SK-MEL-5 (cell line): ENCODE results near the gene NFATC2IP. TPM values are rescaled to one million over a fixed set of nuclear protein-coding genes. Genes with fewer than 3 reads are reported as not detected.

Experiments
- DNase-seq: peaks from one replicate; pipeline ENCODE4 v3.0.0-alpha.2; 2016; ENCODE audit warnings: low read depth, low spot score
- in situ Hi-C: cut with HindIII; loops from 2 replicates; pipeline ENCODE4 v1.10.0; 2016; ENCODE audit warnings: low sequenced_read_pairs, high pct_unique_total_duplicates, low pct_unique_long_range_greater_than_20kb
- total RNA-seq: library from RNA; depleted of rRNA; stranded (reverse); fragments of >200 nt; shearing (Covaris generic); gene quantifications from 2 replicates; pipeline ENCODE4 v1.2.3, GENCODE V29; 2014; rRNA removed

Gene NFATC2IP
- total RNA-seq, 1 experiment from 2014 or later = 11.5 TPM

DNA sequence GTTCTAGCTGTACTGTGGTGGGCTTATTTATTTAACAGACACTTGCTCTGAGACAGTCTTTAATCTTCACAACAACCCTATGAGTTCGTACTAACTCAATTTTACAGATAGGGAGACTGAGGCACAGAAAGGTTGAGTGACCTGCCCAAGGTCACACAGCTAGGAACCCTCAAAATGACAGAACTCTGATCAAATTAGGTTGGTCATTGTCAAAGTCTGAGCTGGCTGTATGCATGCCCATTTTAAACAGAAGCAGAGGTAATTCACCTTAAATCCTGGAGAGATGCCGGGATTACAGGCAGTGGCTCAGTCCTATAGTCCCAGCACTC, 59.1 kb downstream of the NFATC2IP start:
- DNase-seq = no peak
- in situ Hi-C loops = no loop called here

DNA sequence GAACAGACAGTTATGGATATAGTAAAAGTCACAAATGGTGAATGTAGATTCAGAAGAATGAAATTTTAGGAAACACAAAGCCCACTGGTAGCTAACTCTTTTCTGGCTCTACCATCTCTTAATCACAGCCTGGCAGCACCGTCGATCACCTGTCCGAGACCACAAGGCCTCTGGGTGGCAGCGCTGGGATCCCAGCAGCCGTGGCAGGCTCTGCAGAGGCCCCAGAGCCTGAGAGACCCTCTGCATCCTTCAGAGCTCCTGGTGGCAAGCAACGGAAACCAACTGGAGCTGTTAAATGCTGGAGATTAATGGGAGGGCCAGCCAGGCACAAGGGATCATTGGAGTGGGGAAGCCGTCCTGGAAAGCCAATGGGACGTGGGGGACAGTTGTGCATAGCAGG, 60.4 kb downstream of the NFATC2IP start:
- in situ Hi-C loops = no loop called here
- DNase-seq = no peak

DNA sequence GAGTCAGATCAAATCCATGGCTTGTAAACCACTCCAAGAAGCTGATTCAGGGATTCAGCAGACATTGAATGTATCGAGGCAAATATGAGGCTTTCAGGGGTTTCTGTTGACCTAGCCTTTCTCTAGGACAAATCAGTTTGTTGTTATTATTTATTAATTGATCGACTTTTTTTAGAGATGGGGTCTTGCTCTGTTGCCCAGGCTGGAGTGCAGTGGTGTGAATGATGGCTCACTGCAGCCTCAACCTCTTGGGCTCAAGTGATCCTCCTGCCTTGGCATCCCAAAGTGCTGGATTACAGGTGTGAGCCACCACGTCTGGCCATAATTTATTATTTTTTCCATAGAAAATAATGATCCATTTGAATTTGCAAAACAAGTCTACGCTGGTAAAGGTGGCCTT, 61.1 kb downstream of the NFATC2IP start:
- in situ Hi-C loops = no loop called here
- no peak for DNase-seq

DNA sequence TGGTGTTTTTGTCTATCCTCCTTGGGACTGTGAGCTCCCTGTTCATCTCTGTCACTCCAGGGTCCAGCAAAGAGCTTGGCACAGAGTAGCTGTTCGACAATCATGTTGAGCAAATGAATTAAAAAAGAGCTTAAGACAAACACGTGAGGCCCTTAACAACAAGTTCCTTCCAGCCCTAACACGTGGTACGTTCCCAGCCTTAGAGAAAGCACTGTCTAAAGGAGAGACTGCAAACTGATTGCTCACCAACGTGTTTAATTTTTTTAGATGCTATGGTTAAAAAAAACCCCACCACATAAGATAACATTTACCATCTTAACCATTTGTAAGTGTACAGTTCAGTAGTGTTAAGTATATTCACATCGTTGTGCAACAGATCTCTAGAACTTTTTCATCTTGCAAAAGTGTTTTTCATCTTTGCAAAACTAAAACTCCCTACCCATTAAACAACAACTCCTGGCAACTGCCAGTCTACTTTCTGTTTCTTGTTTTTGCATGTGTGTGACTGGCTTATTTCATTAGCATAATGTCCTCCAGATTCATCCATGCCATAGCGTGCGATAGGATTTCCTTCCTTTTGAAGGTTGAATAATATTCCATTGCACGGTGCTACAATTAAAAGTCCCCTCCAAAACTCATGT, 62.3 kb downstream of the NFATC2IP start:
- peak; percentile 37 for DNase-seq
- in situ Hi-C loops = no loop called here

DNA sequence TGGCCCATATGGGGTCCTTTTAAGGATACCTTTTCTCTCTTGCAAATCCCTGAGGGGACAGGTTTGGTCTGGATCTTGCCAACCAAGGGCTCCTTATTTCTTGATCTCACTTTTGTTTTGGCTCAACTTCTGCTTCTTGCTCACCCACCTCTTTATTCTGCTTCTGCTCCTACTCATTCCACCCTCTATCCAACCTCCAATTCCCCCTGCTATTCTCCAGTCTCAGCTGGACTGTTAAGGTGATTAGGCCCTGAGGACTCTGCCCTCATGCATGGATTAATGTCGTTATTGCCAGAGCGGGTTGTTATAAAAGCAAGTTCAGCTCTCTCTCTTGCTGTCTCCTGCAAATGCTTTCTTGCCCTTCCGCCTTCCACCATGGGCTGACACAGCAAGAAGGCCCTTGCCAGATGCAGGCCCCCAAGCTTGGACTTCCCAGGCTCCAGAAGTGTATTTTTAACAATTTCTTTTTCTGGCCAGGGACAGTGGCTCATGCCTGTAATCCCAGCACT, 63.9 kb downstream of the NFATC2IP start:
- DNase-seq = no peak
- in situ Hi-C loops = no loop called here

Other genes starting within 250 kb of the NFATC2IP start
- gene EIF3C, start 239.5 kb upstream of the NFATC2IP start, total RNA-seq = 186 and 197 TPM in 2 replicates
- 0.16 and 1.9 TPM in 2 replicates for gene NPIPB9, start 199.2 kb upstream of the NFATC2IP start, total RNA-seq
- gene ATXN2L, start 127.9 kb upstream of the NFATC2IP start, total RNA-seq = 30.9 and 36.4 TPM in 2 replicates
- gene TUFM, start 104.6 kb upstream of the NFATC2IP start, total RNA-seq = 191 and 198 TPM in 2 replicates
- gene SH2B1, start 87.1 kb upstream of the NFATC2IP start, total RNA-seq = 10.1 and 10.4 TPM in 2 replicates
- not detected in 2 replicates for gene ATP2A1, start 72.4 kb upstream of the NFATC2IP start, total RNA-seq
- 10.3 and 11.9 TPM in 2 replicates for gene RABEP2, start 25.7 kb upstream of the NFATC2IP start, total RNA-seq
- not detected in 2 replicates for gene CD19, start 19.0 kb upstream of the NFATC2IP start, total RNA-seq
- gene SPNS1, start 23.8 kb downstream of the NFATC2IP start, total RNA-seq = 48.1 and 64.2 TPM in 2 replicates
- gene LAT, start 34.1 kb downstream of the NFATC2IP start, total RNA-seq = 0.24 and 0.77 TPM in 2 replicates